MM.1S (cell line): Measurements from ENCODE around the gene GUCY1A2.

Experiments used
- DNase-seq: peaks from one replicate; pipeline ENCODE4 v3.0.0-alpha.2; 2015
- H2AFZ ChIP-seq: fragments of 300-600 bp; sonication (generic); 2 replicates; pipeline ENCODE4 v1.6.0; 2016; ENCODE audit warnings: antibody characterized with exemption, low read length
- H3F3A ChIP-seq: fragments of 300-600 bp; sonication (generic); 2 replicates; pipeline ENCODE4 v1.6.1; 2016; ENCODE audit warnings: mild to moderate bottlenecking, antibody characterized with exemption, low read length, moderate library complexity, mixed read lengths; ENCODE audit not compliant: insufficient read depth
- H3K27ac ChIP-seq: fragments of 300-600 bp; sonication (generic); 2 replicates; pipeline ENCODE4 v1.5.1; 2016; ENCODE audit warnings: mild to moderate bottlenecking, low read length
- H3K27me3 ChIP-seq: fragments of 300-600 bp; sonication (generic); replicated peaks from 2 replicates; pipeline ENCODE4 v1.6.0; 2016; ENCODE audit warnings: low read length; ENCODE audit not compliant: insufficient read depth
- H3K36me3 ChIP-seq: fragments of 300-600 bp; sonication (generic); replicated peaks from 2 replicates; pipeline ENCODE4 v1.6.1; 2016; ENCODE audit warnings: mild to moderate bottlenecking, low read length, mixed read lengths; ENCODE audit not compliant: insufficient read depth
- H3K4me1 ChIP-seq: fragments of 300-600 bp; sonication (generic); 2 replicates; pipeline ENCODE4 v1.6.1; 2016; ENCODE audit warnings: low read length, mixed read lengths
- H3K4me2 ChIP-seq: fragments of 300-600 bp; sonication (generic); 2 replicates; pipeline ENCODE4 v1.6.0; 2016; ENCODE audit warnings: low read depth, low read length
- H3K4me3 ChIP-seq: fragments of 300-600 bp; sonication (generic); 2 replicates; pipeline ENCODE4 v1.5.1; 2016; ENCODE audit warnings: low read length, mixed read lengths
- H3K79me2 ChIP-seq: fragments of 300-600 bp; sonication (generic); 2 replicates; pipeline ENCODE4 v1.6.1; 2016; ENCODE audit warnings: mixed run types, low read length, mixed read lengths
- H3K9ac ChIP-seq: fragments of 300-600 bp; sonication (generic); 2 replicates; pipeline ENCODE4 v1.6.1; 2016; ENCODE audit warnings: low read length, mixed read lengths
- H3K9me2 ChIP-seq: fragments of 300-600 bp; sonication (generic); replicated peaks from 2 replicates; pipeline ENCODE4 v1.6.1; 2016; ENCODE audit warnings: mild to moderate bottlenecking, low read length, mixed read lengths; ENCODE audit not compliant: insufficient read depth
- H3K9me3 ChIP-seq: fragments of 300-600 bp; sonication (generic); replicated peaks from 2 replicates; pipeline ENCODE4 v1.6.1; 2016; ENCODE audit warnings: mild to moderate bottlenecking, low read length, mixed read lengths; ENCODE audit not compliant: insufficient read depth
- H4K20me1 ChIP-seq: fragments of 300-600 bp; sonication (generic); 2 replicates; pipeline ENCODE4 v1.6.1; 2016; ENCODE audit warnings: mild to moderate bottlenecking, low read length, moderate library complexity, mixed read lengths; ENCODE audit not compliant: insufficient read depth
- CTCF ChIP-seq: fragments of 300-600 bp; sonication (generic); IDR thresholded peaks from 2 replicates; pipeline ENCODE4 v1.5.1; 2016; ENCODE audit warnings: antibody characterized with exemption, low read length, mixed read lengths
- EZH2 ChIP-seq: fragments of 300-600 bp; sonication (generic); optimal IDR thresholded peaks from 2 replicates; pipeline ENCODE3; 2017; ENCODE audit warnings: low read depth, mild to moderate bottlenecking, antibody characterized with exemption, low read length, mixed read lengths
- EZH2phosphoT487 ChIP-seq: fragments of 300-600 bp; sonication (generic); IDR thresholded peaks from 2 replicates; pipeline ENCODE4 v1.6.1; 2018; ENCODE audit warnings: antibody characterized with exemption, low read length

GUCY1A2 gene

GRCh38 chr11:106691807-106692365 lies 326.4 kb downstream of the GUCY1A2 start:
- no peak overlapping the region for H2AFZ ChIP-seq
- H3K27ac ChIP-seq, result no peak overlapping the region
- no peaks in the 10 kb centered on the region for H3K9me2 ChIP-seq
- H3K9me3 ChIP-seq, result no peaks in the 10 kb centered on the region
- H3K4me1 ChIP-seq, result no peaks in the 10 kb centered on the region
- no peaks in the 10 kb centered on the region for H3F3A ChIP-seq
- no peaks in the 10 kb centered on the region for H3K79me2 ChIP-seq
- no peak overlapping the region for H3K9ac ChIP-seq
- TF ChIP-seq EZH2, result no peak
- TF ChIP-seq CTCF, result no peak
- no peak for TF ChIP-seq EZH2phosphoT487
- H4K20me1 ChIP-seq, result no peaks in the 10 kb centered on the region
- no peak overlapping the region for H3K4me2 ChIP-seq
- no peaks in the 10 kb centered on the region for H3K27me3 ChIP-seq
- no peak for DNase-seq
- H3K36me3 ChIP-seq, result no peaks in the 10 kb centered on the region
- H3K4me3 ChIP-seq, result no peak overlapping the region

GRCh38 chr11:106690923-106691322 lies 327.4 kb downstream of the GUCY1A2 start:
- Histone ChIP-seq H3K9me2 (no peaks in the 10 kb centered on the region), H3K27me3 (no peaks in the 10 kb centered on the region), H3K9ac (no peak overlapping the region), H3F3A (no peaks in the 10 kb centered on the region), H3K79me2 (no peaks in the 10 kb centered on the region), H3K4me1 (no peaks in the 10 kb centered on the region), H3K9me3 (no peaks in the 10 kb centered on the region), H3K36me3 (no peaks in the 10 kb centered on the region), H4K20me1 (no peaks in the 10 kb centered on the region), H3K4me2 (no peak overlapping the region), H3K4me3 (no peak overlapping the region), H3K27ac (no peak overlapping the region), H2AFZ (no peak overlapping the region)
- TF ChIP-seq EZH2phosphoT487 (no peak), EZH2 (no peak), CTCF (no peak)
- DNase-seq, result no peak

DNA sequence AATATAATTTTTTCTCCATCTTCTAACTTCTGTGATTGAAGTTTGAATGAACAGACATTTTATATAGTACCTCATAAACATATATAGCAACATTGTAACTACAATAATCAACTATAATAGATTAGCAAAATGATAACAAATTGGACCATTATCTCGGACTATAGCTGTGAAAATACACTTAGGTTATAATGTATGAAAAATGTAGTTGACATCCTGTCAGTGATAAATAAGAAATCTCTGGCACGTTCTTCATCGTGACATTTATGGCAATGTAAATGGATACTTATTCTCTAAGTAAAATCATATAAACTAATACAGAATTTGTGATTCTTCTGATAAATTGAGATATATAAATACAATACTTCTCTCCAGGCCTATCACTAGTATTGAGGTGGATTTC lies 333.3 kb downstream of the GUCY1A2 start:
- peaks cover 4% of the 10 kb centered on the region; the same call in 1 of the 2 replicates for H3K4me1 ChIP-seq
- H3K4me3 ChIP-seq, result no peak overlapping the region
- H3K9me3 ChIP-seq, result no peaks in the 10 kb centered on the region
- TF ChIP-seq EZH2, result no peak
- TF ChIP-seq EZH2phosphoT487, result no peak
- TF ChIP-seq CTCF, result no peak
- H3K27me3 ChIP-seq, result no peaks in the 10 kb centered on the region
- no peak overlapping the region for H3K9ac ChIP-seq
- H3K9me2 ChIP-seq, result no peaks in the 10 kb centered on the region
- H4K20me1 ChIP-seq, result no peaks in the 10 kb centered on the region
- no peaks in the 10 kb centered on the region for H3K36me3 ChIP-seq
- no peak overlapping the region for H3K27ac ChIP-seq
- no peaks in the 10 kb centered on the region for H3K79me2 ChIP-seq
- H3F3A ChIP-seq, result no peaks in the 10 kb centered on the region
- DNase-seq, result no peak
- no peak overlapping the region for H2AFZ ChIP-seq
- H3K4me2 ChIP-seq, result no peak overlapping the region
